Skeletal muscle cell (primary cell): ENCODE results near the gene SERPINE2.
"Not testable (repeated sequence)": the region's sequence is repeated elsewhere in the genome, so short reads cannot be mapped to it uniquely, and the experiment has no call there.

Experiments
- DNase-seq: peaks from one replicate; pipeline ENCODE4 v3.0.0-alpha.2; 2010; ENCODE audit warnings: low read depth
- H3K4me3 ChIP-seq: 2 replicates; pipeline ENCODE4 v1.5.1; 2011; ENCODE audit warnings: low read depth, mild to moderate bottlenecking, control low read depth, low read length, moderate library complexity

Gene SERPINE2

DNA sequence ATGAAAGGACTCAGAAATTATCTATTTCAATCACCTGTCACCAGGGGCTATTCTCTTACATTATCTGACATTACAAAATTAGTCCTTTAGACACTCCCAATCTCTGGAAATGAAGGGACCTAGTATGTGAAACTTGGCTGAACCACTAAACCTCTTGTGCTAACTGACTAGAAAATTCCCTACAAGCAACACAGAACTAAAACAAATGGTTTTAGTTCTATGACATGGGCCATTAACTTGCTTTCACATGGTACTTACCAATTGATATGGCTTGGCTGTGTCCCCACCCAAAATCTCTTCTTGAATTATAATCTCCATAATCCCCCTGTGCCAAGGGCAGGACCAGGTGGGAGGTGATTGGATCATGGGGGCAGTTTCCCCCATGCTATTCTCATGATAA is 16.6 kb downstream of the SERPINE2 start:
- DNase-seq, result no peak

DNA sequence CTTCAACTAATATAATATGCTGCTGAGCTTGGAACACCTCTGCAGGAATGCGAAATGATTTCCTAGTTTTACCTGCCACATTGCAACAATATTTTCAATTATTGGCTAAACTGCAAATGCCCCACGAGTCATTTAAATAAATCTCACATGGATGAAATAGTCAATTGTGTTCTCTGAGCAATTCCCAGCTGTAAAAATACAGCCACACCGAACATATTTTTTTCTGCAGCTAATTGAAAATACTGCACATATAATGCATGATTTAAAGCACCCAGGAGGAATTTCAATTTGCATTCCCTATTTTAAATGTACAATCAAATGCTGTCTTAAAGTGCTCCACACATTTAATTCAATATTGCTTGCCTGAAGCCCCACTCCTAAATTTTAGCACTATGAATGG is 18.6 kb downstream of the SERPINE2 start:
- H3K4me3 ChIP-seq, result no peak overlapping the region
- no peak for DNase-seq

More for the DNA sequence above, 16.6 kb downstream of the SERPINE2 start:
- no peak overlapping the region for H3K4me3 ChIP-seq

DNA sequence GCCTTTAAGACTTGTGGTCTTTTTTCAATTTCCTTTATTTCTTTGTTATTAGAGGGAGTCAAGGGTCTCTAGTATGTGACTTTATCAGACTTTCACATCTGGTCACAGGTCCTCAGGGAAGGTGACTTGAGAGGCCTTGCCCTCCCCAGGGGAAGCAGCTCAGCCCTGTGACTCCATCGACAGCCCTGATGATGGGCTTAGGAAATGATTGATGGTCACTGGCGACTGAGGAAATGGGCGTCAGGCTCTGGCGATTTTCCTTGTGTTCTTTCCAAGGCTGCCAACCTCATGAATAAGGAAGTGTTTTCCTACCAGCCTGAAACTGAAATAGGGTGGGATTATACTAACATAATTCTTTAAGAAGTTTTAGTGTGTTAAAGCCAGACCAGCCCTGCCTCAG is 21.1 kb downstream of the SERPINE2 start:
- no peak overlapping the region for H3K4me3 ChIP-seq
- DNase-seq, result no peak

GRCh38 chr2:224016963-224017362 is 22.1 kb downstream of the SERPINE2 start:
- H3K4me3 ChIP-seq, result no peak overlapping the region
- DNase-seq, result no peak

DNA sequence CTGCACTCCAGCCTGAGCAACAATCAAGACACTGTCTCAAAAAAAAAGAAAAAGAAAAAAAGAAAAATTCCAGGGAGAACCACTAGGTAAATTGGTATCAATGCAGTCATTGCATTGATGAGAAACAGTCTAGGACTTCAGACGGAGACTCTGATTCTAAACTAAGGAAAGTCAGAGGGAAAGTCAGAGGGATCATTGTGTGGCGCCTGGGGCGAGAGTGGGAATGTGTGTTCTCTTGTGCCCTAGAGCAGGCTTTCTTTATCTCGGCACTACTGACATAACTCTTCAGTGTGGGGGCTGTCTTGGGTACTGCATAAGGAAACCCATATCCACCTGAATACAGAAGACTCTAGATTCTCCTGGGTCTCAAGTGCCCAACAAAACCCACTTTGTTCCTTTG is 24.8 kb downstream of the SERPINE2 start:
- DNase-seq, result no peak

DNA sequence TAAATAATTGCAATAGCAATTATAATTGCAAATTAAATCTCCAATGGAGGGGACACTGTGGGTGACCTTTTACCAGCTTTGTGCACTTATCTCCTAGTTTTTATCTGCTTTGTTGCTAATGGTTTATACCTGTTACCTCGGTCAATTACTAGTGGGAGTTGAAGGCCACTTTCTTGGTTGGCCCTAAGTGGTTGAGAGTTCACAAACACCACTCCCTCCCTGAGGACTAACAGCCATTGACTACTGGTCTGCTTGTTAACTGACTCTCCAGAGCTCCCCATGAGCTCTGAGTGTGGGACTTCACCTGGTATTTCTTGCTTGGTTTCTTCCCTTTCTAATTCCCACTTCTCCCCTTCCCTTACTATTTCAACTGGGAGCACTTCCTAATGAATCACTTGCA is 27.2 kb downstream of the SERPINE2 start:
- no peak for DNase-seq
- no peak overlapping the region for H3K4me3 ChIP-seq

More for the DNA sequence above, 24.8 kb downstream of the SERPINE2 start:
- H3K4me3 ChIP-seq, result no peak overlapping the region

GRCh38 chr2:224009605-224010315 is 29.3 kb downstream of the SERPINE2 start:
- DNase-seq, result no peak
- H3K4me3 ChIP-seq, result no peak overlapping the region

- H3K4me3 ChIP-seq, result no peak overlapping the region
Measured at GRCh38 chr2:224008702-224009261, 30.3 kb downstream of the SERPINE2 start.

DNA sequence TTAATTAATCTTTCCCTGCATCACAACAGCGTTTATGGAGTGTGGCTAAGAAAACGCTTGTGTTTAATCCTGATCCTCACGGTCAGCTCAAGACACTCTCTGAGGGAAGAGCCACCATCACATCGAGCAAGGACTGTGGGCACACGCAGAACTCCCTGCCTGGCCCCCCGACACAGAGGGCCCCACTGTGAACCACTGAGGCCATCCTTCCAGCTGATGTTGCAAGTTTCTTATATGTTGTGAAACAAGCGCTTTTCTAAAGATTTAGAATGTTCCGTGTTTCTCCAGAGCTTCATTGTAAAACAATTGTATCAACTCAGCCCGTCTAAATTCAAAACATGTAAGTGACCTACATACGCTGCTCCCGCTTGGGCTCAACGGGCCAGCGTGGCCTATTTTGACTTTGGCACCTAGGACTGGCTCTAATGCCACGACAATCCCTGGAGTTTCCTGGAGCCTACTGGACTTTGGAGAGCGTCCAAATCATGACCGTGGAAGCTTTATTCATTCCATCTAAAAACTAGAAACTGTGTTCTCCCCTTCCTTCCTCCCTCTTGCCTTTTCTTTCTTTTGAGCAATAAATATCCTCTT is 34.9 kb downstream of the SERPINE2 start:
- no peak for DNase-seq
- H3K4me3 ChIP-seq, result no peak overlapping the region

More at GRCh38 chr2:224008702-224009261, 30.3 kb downstream of the SERPINE2 start:
- no peak for DNase-seq

DNA sequence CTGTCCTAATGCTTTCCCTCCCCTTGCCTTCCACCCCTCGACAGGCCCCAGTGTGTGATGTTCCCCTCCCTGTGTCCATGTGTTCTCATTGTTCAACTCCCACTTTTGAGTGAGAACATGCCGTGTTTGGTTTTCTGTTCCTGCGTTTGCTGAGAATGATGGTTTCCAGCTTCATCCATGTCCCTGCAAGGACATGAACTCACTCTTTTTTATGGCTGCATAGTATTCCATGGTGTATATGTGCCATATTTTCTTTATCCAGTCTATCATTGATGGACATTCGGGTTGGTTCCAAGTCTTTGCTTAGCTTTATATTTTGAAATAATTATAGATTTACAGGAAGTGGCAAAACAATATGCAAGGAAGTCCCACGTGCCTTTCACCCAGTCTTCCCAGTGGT is 38.4 kb downstream of the SERPINE2 start:
- H3K4me3 ChIP-seq, DNase-seq: not testable (repeated sequence)

GRCh38 chr2:223999862-224000261 is 39.2 kb downstream of the SERPINE2 start:
- H3K4me3 ChIP-seq, result no peak overlapping the region
- DNase-seq, result no peak

- no peak for DNase-seq
- no peak overlapping the region for H3K4me3 ChIP-seq
Measured at GRCh38 chr2:223998948-223999347, 40.1 kb downstream of the SERPINE2 start.

- no peak overlapping the region for H3K4me3 ChIP-seq
- no peak for DNase-seq
Measured at GRCh38 chr2:223997938-223998337, 41.1 kb downstream of the SERPINE2 start.

DNA sequence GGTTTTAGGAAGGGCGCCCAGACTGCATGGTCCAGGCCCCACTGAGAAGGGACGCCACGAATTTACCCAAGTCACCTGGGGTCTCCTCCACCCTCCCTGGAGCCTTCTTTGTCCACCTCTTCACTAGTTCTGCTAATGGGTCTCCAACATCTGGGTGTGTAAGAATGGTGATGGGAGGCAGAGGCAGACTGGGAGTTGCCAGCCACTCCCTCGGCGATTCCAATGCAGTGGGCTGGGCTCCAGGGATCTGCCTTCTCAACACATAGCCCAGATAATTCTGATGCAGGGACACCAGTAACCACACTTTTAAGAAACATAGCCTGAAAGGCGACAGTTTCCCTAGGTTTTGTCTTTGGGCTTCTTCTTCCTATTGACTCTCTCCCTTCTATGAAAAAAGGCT is 42.7 kb downstream of the SERPINE2 start:
- no peak overlapping the region for H3K4me3 ChIP-seq
- no peak for DNase-seq

GRCh38 chr2:223995569-223995968 is 43.5 kb downstream of the SERPINE2 start:
- no peak overlapping the region for H3K4me3 ChIP-seq
- DNase-seq, result no peak

DNA sequence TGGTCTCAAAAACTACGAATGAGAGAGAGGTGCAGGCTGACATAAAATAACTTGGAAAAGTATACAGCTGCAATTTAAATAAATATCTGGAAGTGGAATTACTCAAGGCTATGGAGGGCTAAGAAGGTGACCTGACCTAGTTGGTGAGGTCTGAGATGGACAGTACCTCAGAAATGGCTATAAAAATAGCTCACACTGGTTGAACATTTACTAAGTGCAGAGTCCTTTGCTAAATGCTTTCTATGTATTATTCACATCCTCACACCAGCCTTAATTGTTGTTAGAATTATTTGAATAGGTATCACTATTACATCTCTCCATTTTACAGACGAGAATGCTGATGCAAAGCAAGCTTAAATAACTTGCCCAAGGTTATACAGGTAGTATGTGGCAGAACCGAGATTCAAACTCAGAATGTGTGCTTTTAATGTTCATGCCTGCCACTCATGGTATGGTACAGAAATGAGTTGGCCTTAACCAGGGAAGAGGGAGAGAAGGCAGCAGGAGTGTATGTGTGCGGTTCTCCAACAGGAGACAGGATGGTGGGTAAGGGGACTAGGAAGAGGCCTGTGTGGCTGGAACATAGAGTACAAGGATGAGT is 44.4 kb downstream of the SERPINE2 start:
- no peak for DNase-seq
- no peak overlapping the region for H3K4me3 ChIP-seq

GRCh38 chr2:223993634-223994232 is 45.4 kb downstream of the SERPINE2 start:
- DNase-seq, result peak; percentile 70
- no peak overlapping the region for H3K4me3 ChIP-seq

DNA sequence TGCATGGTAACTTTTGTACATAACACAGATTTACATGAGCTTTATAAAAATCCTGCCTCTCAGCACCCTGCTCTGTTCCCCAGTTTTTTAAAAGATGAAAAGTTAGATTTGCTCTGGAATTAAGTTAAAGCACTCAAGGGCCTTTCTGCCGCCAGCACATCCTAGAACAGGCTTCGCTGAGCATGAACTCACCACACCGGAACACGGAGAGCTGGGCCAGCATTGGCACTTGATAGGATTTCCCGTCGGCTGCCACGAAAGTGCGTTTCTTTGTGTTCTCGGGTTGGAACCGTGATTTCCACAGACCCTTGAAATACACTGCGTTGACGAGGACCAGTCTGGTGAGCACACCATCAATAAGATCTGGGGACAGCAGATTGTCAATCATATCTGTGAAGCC is 47.5 kb downstream of the SERPINE2 start:
- no peak overlapping the region for H3K4me3 ChIP-seq

DNA sequence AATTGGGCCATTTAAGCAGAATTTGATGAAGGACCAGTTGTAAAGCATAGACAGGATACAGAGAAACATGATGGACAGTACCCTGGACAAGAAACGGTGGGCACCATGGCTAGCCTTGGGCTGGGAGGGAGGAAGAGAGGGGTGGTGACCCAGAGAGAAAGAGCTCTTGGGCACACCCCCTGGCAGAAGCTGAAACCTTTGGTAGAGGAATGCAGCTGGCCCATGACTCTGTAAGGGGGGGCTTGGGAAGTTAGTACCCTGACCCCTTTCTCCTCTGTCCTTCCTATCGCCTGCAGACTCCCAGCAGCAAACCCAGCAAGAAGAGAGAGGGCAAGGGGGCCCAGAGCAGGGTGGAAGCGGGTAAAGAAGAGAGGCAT is 49.2 kb downstream of the SERPINE2 start:
- no peak for DNase-seq
- no peak overlapping the region for H3K4me3 ChIP-seq

More for the DNA sequence above, 47.5 kb downstream of the SERPINE2 start:
- no peak for DNase-seq

DNA sequence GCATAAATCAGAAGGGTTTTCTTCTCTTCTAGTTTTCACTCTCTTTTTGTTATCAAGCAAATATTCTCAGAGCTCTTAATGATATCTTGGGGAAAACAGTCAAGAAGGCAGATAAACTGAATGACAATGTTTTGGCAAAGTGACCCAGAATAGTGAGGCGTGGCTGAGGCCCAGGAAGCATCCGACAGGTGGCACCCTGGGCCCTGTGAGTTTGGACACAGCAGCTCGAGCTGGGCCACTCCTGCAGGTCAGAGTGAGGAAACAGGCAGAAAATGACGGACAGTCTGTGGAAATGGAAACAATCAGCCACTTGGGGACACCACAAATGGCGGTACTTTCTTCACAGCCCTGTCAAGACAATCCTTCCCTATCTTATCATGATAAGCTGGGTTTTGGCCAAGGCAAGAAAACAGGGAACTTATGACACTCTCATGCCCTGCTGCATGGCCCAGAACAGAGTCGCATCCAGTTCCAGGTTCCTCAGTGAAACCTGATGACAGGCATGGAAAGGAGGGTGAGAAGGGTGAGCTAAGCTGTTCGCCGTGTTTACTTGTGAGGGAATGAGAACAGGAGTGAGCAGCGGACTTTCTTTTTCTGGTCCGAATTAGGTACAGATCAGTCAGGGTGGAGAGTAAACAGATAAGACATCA is 49.8 kb downstream of the SERPINE2 start:
- no peak for DNase-seq
- no peak overlapping the region for H3K4me3 ChIP-seq
